GM12872 (cell line): Measurements from ENCODE around the gene PCAT7.

Source experiments
- CTCF ChIP-seq: IDR thresholded peaks from 3 replicates; pipeline ENCODE4 v1.5.1; 2011; ENCODE audit warnings: low read depth, mild to moderate bottlenecking, low read length, moderate library complexity; ENCODE audit not compliant: insufficient read depth

The PCAT7 gene

GRCh38 chr9:94525396-94526035, 29.4 kb upstream of the PCAT7 start:
- no peak for TF ChIP-seq CTCF

- TF ChIP-seq CTCF, result no peak
These were observed 28.6 kb upstream of the PCAT7 start for GRCh38 chr9:94526271-94526670.

- no peak for TF ChIP-seq CTCF
These were observed 27.9 kb upstream of the PCAT7 start for GRCh38 chr9:94526951-94527350.

GRCh38 chr9:94528886-94529285, 26.0 kb upstream of the PCAT7 start:
- TF ChIP-seq CTCF, result no peak

- no peak for TF ChIP-seq CTCF
These were observed 21.7 kb upstream of the PCAT7 start for GRCh38 chr9:94533155-94533554.

- no peak for TF ChIP-seq CTCF
These were observed 21.3 kb upstream of the PCAT7 start for GRCh38 chr9:94533601-94534000.

- TF ChIP-seq CTCF, result no peak
These were observed 20.0 kb upstream of the PCAT7 start for GRCh38 chr9:94534901-94535300.
